Right hindlimb (tissue), 1 donor: Measurements from ENCODE around the gene ATAD2B.
"Not testable (repeated sequence)": the region's sequence is repeated elsewhere in the genome, so short reads cannot be mapped to it uniquely, and the experiment has no call there.

Experiments used
- DNase-seq: peaks from one replicate; pipeline ENCODE4 v3.0.0-alpha.2; 2018

Gene ATAD2B

GRCh38 chr2:23782646-23783045 is 144.3 kb downstream of the ATAD2B start:
- DNase-seq = no peak

- DNase-seq = no peak
Measured at GRCh38 chr2:23782126-23782525, 144.8 kb downstream of the ATAD2B start.

- DNase-seq = not testable (repeated sequence)
Measured at GRCh38 chr2:23780465-23780864, 146.5 kb downstream of the ATAD2B start.

- no peak for DNase-seq
Measured at GRCh38 chr2:23777826-23778225, 149.1 kb downstream of the ATAD2B start.

GRCh38 chr2:23776021-23776420 is 150.9 kb downstream of the ATAD2B start:
- DNase-seq = no peak

- DNase-seq = no peak
Measured at GRCh38 chr2:23772684-23773083, 154.2 kb downstream of the ATAD2B start.

GRCh38 chr2:23772056-23772455 is 154.9 kb downstream of the ATAD2B start:
- DNase-seq = no peak

GRCh38 chr2:23769364-23769763 is 157.6 kb downstream of the ATAD2B start:
- no peak for DNase-seq

- no peak for DNase-seq
Measured at GRCh38 chr2:23767876-23768621, 158.9 kb downstream of the ATAD2B start.

GRCh38 chr2:23762141-23762540 is 164.8 kb downstream of the ATAD2B start:
- no peak for DNase-seq

- DNase-seq = no peak
Measured at GRCh38 chr2:23761638-23762037, 165.3 kb downstream of the ATAD2B start.

GRCh38 chr2:23760736-23761135 is 166.2 kb downstream of the ATAD2B start:
- DNase-seq = no peak

- no peak for DNase-seq
Measured at GRCh38 chr2:23757686-23758433, 169.1 kb downstream of the ATAD2B start.

- no peak for DNase-seq
Measured at GRCh38 chr2:23756593-23757292, 170.2 kb downstream of the ATAD2B start.

GRCh38 chr2:23754970-23755369 is 172.0 kb downstream of the ATAD2B start:
- no peak for DNase-seq

GRCh38 chr2:23753291-23754010 is 173.5 kb downstream of the ATAD2B start:
- no peak for DNase-seq

- DNase-seq = no peak
Measured at GRCh38 chr2:23751747-23752265, 175.1 kb downstream of the ATAD2B start.

GRCh38 chr2:23746141-23746863 is 180.6 kb downstream of the ATAD2B start:
- no peak for DNase-seq

- peak; percentile 86 for DNase-seq
Measured at GRCh38 chr2:23745726-23746105, 181.2 kb downstream of the ATAD2B start.

- peak; percentile 43 for DNase-seq
Measured at GRCh38 chr2:23745068-23745725, 181.7 kb downstream of the ATAD2B start.

- not testable (repeated sequence) for DNase-seq
Measured at GRCh38 chr2:23736783-23737182, 190.1 kb downstream of the ATAD2B start.

GRCh38 chr2:23734416-23734815 is 192.5 kb downstream of the ATAD2B start:
- DNase-seq = no peak
